ENCODE data around the gene RIMBP3B.
"Not testable (repeated sequence)": the region's sequence is repeated elsewhere in the genome, so short reads cannot be mapped to it uniquely, and the experiment has no call there.

RIMBP3B gene

GRCh38 chr22:21417227-21417746 lies 33.7 kb downstream of the RIMBP3B start, which contains the start of gene HIC2:
HIC2 (plus strand) TSS chr22:21417371; CDS start chr22:21442832, 25,461 bp downstream.
- DNase-seq = not testable (repeated sequence)

- DNase-seq = not testable (repeated sequence)
Observed at GRCh38 chr22:21417853-21418252, 34.3 kb downstream of the RIMBP3B start.

DNA sequence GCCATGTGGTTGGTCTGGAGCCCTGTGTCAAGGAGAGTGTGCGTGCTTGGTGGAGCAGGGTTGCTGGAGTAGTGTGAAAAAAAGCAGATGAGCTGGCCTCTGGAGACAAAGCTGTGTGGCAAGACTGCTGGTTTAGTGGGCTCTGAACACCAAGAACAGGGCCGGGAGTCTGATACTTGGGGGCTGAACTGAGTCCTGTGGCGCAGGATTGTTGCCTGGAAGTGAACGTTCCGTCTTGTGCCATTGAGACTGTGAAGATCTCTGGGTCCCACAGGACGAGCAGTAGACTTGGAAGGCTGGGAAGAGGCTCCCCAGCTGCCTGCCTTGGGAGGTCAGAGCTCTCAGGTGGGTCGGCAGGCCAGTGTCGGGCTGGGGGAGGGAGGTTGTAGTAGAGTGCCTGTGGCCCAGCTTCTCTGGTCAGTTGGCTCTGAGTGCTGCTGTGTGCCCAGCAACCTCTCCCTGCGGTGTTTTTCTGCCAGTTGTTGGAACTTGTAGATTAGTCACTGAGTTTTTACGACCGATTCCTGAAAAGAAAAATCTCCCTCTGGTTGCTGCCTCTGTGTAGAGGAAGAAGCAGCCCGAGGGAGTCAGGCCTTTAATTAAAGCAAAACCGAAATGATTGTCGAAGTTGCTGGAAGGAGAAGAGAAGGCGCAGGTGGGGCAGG lies 35.6 kb downstream of the RIMBP3B start:
- not testable (repeated sequence) for DNase-seq

DNA sequence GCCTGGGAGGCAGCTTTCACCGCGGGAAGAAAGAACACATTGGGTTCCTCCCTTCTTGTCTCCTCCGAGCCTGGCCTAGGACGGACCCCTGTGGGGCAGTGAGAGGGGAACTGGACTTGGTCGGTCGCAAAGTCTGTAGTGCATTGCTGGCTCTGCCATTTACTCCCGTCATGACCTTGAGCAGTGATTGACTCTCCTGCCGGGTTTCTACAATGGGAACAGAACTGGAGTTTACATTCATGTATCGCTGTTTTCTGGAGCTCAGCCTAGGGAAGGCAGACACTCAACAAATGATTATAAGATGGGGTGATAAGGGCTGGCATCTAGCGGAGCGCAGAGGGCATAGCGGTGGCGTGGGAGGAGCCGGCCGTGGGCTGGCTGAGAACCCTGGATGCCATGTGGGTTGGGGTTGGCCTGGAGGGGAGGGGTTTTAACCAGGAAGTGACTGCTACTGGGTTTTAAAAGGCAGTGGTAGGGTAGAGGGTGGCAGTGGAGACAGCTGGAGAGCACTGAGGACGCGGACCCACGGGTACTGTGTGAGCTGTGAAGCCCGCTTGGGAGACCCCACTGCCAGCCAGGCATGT lies 36.7 kb downstream of the RIMBP3B start:
- DNase-seq = not testable (repeated sequence)

- DNase-seq = not testable (repeated sequence)
Observed at GRCh38 chr22:21424084-21424709, 40.6 kb downstream of the RIMBP3B start.

DNA sequence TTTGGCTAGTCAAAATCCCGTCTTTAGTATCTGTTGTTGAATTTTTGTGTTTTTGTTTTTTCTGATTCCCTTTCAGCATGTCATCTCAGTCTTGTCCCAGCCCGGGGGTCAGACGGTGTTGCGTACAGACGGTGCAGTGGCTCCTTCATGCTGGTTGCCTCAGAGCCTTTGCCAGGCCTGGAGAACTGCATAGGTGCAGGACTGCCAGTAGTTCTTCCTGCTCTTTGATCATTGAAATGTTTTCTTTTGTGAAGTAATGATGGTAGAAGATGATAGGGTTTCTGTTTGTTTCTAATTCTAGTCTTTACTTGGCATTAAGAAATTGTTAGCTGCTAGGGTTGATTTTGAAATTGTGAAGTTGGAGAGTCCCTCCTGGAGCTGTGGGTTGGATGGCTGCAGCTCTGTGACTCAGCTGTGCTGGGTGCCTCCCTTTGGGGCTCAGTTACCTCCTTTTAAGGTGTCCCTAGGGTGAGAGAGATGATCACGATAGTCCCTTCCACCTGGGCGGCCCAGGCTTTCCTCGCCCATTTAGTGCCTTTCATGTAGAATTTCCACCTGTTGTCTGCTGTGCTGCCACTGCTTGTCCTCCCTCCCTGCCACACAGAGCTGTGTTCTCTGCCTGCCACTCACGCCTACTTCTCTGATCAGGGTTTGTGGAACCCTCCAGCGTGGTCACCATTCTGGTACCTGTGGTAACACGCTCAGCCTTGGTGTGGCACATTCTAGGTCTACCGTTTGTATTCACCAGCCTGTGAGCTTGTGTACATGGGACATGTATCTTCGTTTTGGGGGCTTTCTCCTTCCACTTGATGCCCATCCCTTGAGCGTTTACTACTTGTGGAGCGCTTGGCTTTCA lies 51.1 kb downstream of the RIMBP3B start:
- DNase-seq = not testable (repeated sequence)

DNA sequence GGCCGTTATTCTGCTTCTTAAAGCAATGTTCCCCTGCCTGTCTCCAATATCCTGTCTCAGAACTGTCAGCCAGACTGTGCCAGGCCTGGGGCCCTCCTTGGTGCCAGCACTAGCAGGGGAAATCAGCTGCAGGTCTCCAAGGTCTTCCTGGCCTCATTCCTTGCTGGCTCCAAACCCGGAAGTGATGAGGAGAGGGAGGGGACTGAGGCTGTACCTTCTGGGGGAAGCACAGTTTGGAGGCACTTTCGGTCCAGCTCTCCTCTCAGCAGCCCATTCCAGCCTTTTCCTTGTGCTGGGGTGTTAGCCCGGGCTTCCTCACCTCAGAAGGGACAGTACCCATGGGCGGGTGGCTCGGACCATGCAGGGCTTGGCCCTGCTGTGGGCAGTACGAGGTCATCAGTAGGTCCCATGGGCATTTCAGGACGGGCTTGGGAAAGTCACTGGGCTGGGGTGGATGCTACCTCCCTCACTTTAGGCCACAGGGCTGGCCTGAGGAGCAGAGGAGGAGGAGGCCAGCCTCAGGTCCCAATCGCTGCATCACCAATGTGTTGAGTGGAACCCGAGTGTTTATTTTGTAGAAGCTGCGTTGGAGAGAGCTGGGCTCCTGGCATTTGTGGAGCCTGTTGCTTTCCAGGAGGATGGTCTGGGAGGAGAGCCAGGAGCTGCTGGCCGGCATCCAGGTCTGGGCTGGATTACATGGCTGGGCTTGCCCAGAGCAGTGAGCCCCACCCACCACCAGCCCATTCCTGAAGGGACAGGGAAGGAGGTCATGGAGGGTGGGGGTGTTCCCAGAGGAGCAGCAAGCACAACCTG lies 52.7 kb downstream of the RIMBP3B start:
- not testable (repeated sequence) for DNase-seq

DNA sequence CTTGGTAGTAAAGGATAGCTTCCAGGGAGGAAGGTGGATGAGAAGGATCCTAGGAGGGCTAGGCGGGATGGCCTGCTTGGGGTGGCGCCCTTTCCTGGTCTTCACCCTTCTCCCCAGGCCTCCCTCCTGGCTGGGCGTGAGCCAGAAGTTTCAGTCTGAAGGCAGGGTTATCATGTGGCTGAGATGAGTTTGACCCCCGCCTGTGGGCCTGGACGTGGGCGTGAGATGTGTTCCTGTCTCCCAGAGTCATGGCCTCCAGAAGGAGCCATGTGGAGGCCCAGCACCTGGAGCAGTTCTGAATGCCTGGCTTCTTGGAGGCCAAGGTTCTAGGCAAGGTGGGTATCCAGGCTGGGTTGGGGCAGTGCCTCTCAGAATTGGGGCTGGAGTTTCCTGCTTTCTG lies 54.5 kb downstream of the RIMBP3B start:
- DNase-seq = not testable (repeated sequence)
